NCI-H1417 treated with DMSO at 0.1 percent for 48 hours (cell line): Measurements from ENCODE around the gene HIBCH.
"Not testable (repeated sequence)": the region's sequence is repeated elsewhere in the genome, so short reads cannot be mapped to it uniquely, and the experiment has no call there.

Experiments
- DNase-seq: peaks from one replicate; lab custom pipeline; 2025; lab: John Stamatoyannopoulos, UW

Gene HIBCH

GRCh38 chr2:190308031-190308430, 11.6 kb downstream of the HIBCH start:
- no peak for DNase-seq

DNA sequence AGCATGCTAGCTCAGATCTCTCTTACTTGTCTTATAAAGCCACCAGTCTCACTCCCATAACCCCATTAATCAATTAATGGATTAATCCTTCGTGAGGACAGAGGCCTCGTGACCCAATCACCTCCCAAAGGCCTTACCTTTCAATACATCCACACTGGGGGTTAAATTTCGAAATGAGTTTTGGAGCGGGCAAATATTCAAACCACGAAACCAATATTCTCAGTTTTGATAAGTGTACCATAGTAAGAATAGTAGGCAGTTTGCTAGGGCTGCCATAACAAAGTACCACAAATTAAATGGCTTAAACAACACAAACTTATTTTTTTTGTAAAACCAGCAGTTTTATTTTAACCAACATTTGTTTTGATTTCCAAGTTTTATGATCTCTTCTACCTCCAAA, 15.2 kb downstream of the HIBCH start:
- DNase-seq, result no peak

DNA sequence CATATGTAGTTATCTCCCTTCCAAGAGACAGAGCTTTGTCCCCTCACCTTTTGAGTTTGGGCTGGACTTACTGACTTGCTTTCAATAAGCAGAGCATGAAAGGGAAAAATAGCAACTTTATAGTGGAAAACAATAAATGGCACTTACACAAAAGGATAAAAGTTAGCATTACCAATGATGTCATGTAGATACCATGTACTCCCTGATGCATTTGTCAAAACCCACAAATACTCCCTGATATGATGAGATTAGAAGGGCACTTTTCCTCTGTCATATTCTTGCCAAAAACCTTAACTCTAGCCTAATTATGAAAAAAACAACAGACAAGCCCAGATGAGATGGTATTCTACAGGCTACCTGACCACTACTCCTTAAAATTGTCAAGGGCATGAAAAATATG, 16.0 kb downstream of the HIBCH start:
- no peak for DNase-seq

DNA sequence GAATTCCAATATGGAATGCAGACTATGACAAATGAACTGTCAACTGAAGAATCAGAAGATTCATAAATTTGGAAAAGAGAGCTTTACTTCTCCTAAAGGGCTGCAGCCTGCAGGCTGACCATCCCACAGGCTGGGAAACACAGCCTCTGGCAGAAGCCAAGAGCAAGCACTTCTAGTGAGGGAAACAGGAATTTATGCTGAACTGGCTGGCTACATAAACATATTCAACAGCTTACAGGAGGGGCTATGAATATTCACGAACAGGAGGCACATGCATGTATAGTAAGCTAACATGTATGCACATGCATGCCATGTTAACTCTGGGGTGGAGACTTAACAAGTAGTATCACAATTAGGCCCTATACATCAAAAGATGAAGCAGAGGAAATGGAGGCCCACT, 17.6 kb downstream of the HIBCH start:
- no peak for DNase-seq

- no peak for DNase-seq
Measured at GRCh38 chr2:190301032-190301431, 18.6 kb downstream of the HIBCH start.

DNA sequence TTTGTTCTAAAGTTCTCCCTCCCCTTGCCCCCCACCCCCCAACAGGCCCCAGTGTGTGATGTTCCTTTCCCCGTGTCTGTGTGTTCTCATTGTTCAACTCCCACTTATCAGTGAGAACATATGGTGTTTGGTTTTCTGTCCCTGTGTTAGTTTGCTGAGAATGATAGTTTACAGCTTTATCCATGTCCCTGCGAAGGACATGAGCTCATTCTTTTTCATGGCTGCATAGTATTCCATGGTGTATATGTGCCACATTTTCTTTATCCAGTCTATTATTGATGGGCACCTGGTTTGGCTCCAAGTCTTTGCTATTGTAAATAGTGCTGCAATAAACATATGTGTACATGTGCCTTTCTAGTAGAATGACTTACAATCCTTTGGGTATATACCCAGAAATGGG, 21.7 kb downstream of the HIBCH start:
- DNase-seq, result not testable (repeated sequence)

GRCh38 chr2:190283783-190284182, 35.8 kb downstream of the HIBCH start:
- DNase-seq, result no peak

DNA sequence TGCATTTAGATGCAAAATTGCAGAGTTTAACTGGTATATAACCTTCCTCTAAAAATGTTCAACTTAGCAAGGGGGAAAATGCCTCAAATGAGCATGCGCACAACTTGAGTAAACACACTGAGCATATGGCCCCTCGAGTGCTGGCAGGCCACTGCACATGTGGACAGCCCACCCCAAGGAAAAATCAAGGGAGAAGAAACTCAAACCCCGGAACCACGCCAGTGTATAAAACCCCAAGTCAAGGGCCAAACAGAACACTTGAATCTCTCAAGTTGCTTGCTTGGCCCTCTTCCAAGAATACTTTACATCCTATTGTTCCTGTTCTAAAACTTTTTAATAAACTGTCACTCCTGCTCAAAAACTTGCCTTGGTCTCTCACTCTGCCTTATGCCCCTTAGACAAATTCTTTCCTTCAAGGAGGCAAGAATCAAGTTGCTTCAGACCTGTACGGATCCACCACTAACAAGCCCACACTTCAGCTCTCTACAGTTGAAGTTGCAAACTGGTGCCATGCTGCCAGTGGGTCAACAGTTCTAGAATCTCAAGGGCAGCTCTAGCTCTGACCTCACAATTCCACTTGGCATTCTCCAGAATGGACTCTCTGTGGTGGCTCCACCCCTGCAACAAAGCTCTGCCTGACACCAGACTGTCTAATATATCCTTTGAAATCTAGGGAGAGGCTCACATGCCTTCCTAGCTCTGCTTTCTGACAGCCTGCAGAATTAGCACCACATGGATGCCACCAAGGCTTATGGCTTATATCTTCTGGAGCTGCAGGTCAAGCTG, 38.9 kb downstream of the HIBCH start:
- no peak for DNase-seq

GRCh38 chr2:190279256-190280134, 40.1 kb downstream of the HIBCH start:
- not testable (repeated sequence) for DNase-seq

DNA sequence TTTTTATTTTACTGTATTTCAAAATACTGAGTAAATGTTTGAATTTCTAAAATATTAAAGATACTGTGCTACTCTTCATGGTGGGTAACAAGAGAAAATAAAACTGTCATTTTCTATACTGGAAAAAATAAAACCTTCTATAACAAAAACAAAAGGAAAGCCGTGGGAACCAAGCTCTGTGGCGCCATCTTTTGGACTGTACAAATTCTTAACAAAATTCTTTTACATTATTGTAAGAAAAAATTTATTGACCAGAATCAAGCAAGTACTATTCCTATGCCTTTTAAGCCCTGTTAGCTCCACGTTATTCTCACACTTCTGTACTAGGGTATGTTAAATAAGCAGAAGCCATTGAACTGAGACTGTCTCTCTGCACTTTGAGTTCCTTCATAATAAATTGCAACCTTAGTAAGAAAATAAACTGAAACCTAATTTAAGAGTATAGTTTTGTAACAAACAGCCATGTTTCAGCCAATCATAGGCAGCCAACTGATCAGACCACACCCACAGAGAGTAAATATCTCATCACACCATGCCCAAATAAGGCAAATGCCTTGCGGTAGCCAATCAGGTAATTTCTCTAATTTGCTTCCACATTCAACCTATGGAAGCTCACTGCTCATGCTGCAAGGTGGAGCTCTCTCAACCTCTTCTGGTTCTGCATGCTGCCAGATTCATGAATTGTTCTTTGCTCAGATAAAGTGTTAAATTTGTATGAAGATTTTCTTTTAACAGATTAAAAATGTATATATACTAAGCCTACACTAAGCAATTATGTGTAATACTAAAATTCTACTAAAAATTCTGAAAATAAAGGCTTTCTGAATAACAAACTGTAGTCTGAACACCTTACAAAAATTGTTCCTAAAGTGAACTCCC, 42.2 kb downstream of the HIBCH start:
- DNase-seq, result no peak

DNA sequence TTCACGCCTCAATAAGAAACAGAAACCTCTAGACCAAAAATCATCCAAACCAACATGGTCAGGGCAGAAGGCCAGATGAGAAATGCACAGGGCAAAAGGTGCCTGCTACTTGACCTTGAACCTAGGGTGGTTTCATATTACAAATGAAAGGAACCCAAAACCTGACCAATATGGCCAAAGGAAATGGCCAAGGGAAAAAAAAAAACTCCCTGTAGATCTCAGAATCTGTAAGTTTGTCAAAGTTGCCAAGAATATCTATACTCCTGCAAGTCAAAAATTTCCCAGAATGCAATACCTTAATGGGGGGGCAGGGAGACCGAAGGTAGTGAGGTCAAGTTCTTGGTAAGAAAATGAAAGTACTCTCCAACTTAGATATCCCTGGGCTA, 47.2 kb downstream of the HIBCH start:
- DNase-seq, result no peak

GRCh38 chr2:190271783-190272456, 47.7 kb downstream of the HIBCH start:
- no peak for DNase-seq

- DNase-seq, result no peak
Measured at GRCh38 chr2:190270298-190270697, 49.3 kb downstream of the HIBCH start.

- DNase-seq, result not testable (repeated sequence)
Measured at GRCh38 chr2:190269699-190270098, 49.9 kb downstream of the HIBCH start.

GRCh38 chr2:190267302-190267701, 52.3 kb downstream of the HIBCH start:
- no peak for DNase-seq

DNA sequence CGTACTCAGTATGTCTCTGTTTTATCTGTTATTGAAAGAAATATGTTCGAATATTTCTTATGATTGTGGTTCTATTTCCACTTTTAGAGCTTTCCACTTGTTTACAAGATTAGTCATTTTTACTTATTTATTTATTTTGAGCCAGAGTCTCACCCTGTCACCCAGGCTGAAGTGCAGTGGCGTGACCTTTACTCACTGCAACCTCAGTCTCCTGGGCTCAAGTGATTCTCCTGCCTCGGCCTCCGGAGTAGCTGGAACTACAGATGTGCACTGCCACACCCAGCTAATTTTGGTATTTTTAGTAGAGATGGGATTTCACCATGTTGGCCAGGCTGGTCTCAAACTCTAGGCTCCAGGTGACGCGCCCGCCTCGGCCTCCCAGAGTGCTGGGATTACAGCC, 53.3 kb downstream of the HIBCH start:
- DNase-seq, result no peak

DNA sequence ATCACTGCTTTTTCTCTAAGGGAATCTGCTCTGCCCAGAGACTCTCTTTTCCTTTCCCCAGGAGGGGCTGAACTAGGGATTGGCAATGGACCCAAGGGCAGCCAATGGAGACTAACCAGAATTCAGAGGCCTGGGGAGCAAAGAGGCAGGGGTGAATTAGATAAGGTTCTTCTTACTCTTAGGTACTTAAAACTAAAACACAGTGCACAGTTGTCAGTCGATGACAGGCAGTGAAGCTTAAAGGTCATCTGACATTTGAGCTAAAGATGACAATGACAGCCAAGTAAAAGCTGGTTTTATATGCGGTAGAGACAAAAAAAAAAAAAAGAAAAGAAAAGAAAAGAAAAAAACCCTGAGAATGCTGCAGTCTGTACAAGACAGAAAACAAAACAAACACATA, 57.8 kb downstream of the HIBCH start:
- no peak for DNase-seq

DNA sequence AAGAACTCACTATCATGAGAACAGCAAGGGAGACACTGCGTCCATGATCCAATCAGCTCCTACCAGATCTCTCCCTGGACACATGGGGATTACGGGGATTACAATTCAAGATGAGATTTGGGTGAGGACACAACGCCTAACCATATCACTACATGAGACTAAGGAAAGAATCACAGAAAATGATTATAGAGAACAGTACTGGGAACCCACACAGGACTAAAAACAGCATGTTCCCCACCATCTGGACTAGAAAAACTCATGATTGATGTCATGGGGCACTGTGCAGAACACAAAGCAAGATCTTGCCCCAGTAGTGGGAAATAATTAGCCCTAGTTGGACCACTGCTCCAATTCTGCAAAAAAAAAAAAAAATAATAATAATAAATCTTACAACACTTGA, 63.5 kb downstream of the HIBCH start:
- no peak for DNase-seq

GRCh38 chr2:190255676-190256075, 64.0 kb downstream of the HIBCH start:
- no peak for DNase-seq

GRCh38 chr2:190254063-190254850, 65.4 kb downstream of the HIBCH start:
- DNase-seq, result no peak

DNA sequence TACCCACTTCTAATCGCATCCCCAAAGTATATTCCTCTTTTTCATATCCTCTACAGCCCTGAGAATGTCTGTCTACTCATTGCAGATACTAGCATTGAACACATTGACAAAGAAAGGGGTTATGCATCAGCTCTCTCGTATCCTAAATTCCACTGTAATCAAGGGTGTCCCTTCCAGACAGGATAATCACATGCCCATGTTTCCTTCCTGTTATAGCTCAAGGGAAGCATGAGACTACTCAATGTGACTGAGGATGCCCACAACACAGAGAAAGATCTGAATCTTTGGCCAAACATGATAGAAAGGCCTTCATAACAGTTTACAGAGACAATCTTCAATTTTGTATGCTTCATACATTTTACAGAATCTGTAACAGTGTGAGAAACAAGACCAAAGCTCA, 69.2 kb downstream of the HIBCH start:
- DNase-seq, result no peak
